ENCODE results near the gene MGAT4B.

MGAT4B gene

GRCh38 chr5:179773686-179774040 lies 33.0 kb downstream of the MGAT4B start:
- TF ChIP-seq CTCF (IDR thresholded peaks at IDR 0.05; ENCODE audit: low read depth, low read length): no peak
- H3K4me3 ChIP-seq (ENCODE audit: low read depth, low read length): no peak overlapping the region

GRCh38 chr5:179772351-179772750 lies 34.3 kb downstream of the MGAT4B start:
- H3K4me3 ChIP-seq (ENCODE audit: low read depth, low read length): no peak overlapping the region
- TF ChIP-seq CTCF (IDR thresholded peaks at IDR 0.05; ENCODE audit: low read depth, low read length): no peak

GRCh38 chr5:179771311-179771895 lies 35.3 kb downstream of the MGAT4B start:
- TF ChIP-seq CTCF (IDR thresholded peaks at IDR 0.05; ENCODE audit: low read depth, low read length): no peak
- H3K4me3 ChIP-seq (ENCODE audit: low read depth, low read length): no peak overlapping the region

- no peak for TF ChIP-seq CTCF (IDR thresholded peaks at IDR 0.05; ENCODE audit: low read depth, low read length)
- H3K4me3 ChIP-seq (ENCODE audit: low read depth, low read length): no peak overlapping the region
Observed at GRCh38 chr5:179769796-179770195, 36.9 kb downstream of the MGAT4B start.

- H3K4me3 ChIP-seq (ENCODE audit: low read depth, low read length): no peak overlapping the region
- no peak for TF ChIP-seq CTCF (IDR thresholded peaks at IDR 0.05; ENCODE audit: low read depth, low read length)
Observed at GRCh38 chr5:179769271-179769670, 37.4 kb downstream of the MGAT4B start.

- TF ChIP-seq CTCF (IDR thresholded peaks at IDR 0.05; ENCODE audit: low read depth, low read length): no peak
- no peak overlapping the region for H3K4me3 ChIP-seq (ENCODE audit: low read depth, low read length)
Observed at GRCh38 chr5:179768326-179769085, 38.2 kb downstream of the MGAT4B start.

GRCh38 chr5:179767496-179768100 lies 39.1 kb downstream of the MGAT4B start:
- TF ChIP-seq CTCF (IDR thresholded peaks at IDR 0.05; ENCODE audit: low read depth, low read length): no peak

More at GRCh38 chr5:179767496-179768100, 39.1 kb downstream of the MGAT4B start:
- no peak overlapping the region for H3K4me3 ChIP-seq (ENCODE audit: low read depth, low read length)

Measured in WI38 (cell line).